Liver (tissue), 9 donors: Measurements from ENCODE around the gene KRTAP10-7. TPM values are rescaled to one million over a fixed set of nuclear protein-coding genes. Genes with fewer than 3 reads are reported as not detected.

ENCODE experiments used
- DNase-seq: peaks from one replicate; pipeline ENCODE4 v3.0.0-alpha.2; 2017; ENCODE audit warnings: low spot score
- H3K27ac ChIP-seq, 2 donors: one replicate each; pipeline ENCODE4 v1.7.0; 2013; ENCODE audit warnings: inconsistent platforms in 2 of 2, low read length in 2 of 2, control low read depth in 1 of 2, low read depth in 1 of 2, mild to moderate bottlenecking in 1 of 2
- H3K27me3 ChIP-seq, 4 donors: one replicate each; pipeline versions ENCODE4 v1.6.1 to v1.7.0; 2013; ENCODE audit warnings: low read length in 3 of 4, inconsistent platforms in 1 of 4, mild to moderate bottlenecking in 1 of 4, moderate library complexity in 1 of 4; ENCODE audit not compliant: control insufficient read depth in 4 of 4, insufficient read depth in 4 of 4
- H3K36me3 ChIP-seq, 4 donors: one replicate each; pipeline versions ENCODE4 v1.6.1 to v1.7.0; 2013; ENCODE audit warnings: low read length in 3 of 4, mild to moderate bottlenecking in 3 of 4, low read depth in 1 of 4, moderate library complexity in 1 of 4; ENCODE audit not compliant: control insufficient read depth in 4 of 4, insufficient read depth in 3 of 4
- H3K4me1 ChIP-seq, 4 donors: one replicate each; pipeline versions ENCODE4 v1.6.1 to v1.7.0; 2013; ENCODE audit warnings: low read length in 3 of 4, mild to moderate bottlenecking in 3 of 4, moderate library complexity in 1 of 4; ENCODE audit not compliant: control insufficient read depth in 4 of 4, insufficient read depth in 4 of 4
- H3K4me3 ChIP-seq, 3 donors: one replicate each; pipeline versions ENCODE4 v1.6.1 to v1.7.0; 2013; ENCODE audit warnings: low read length in 3 of 3, control low read depth in 1 of 3, low read depth in 1 of 3, mild to moderate bottlenecking in 1 of 3
- H3K9ac ChIP-seq, 2 donors: one replicate each; pipeline ENCODE4 v1.7.0; 2013; ENCODE audit warnings: low read length in 2 of 2, mild to moderate bottlenecking in 2 of 2, moderate library complexity in 2 of 2, control low read depth in 1 of 2, low read depth in 1 of 2
- H3K9me3 ChIP-seq, 4 donors: one replicate each; pipeline versions ENCODE4 v1.6.1 to v1.7.0; 2013; ENCODE audit warnings: low read length in 3 of 4; ENCODE audit not compliant: control insufficient read depth in 4 of 4
- ATF3 ChIP-seq: IDR thresholded peaks from 2 replicates; pipeline ENCODE4 v1.6.1; 2016; ENCODE audit warnings: antibody characterized with exemption
- CTCF ChIP-seq: fragments of 150-350 bp; IDR thresholded peaks from 2 replicates; pipeline ENCODE4 v1.5.1; 2017; ENCODE audit warnings: improper control_type of control experiment, low read depth, low read length; ENCODE audit not compliant: missing input control
- GABPA ChIP-seq, 2 donors: IDR thresholded peaks in 1 of 2; conservative IDR thresholded peaks in 1 of 2; 2 replicates each; pipeline ENCODE4 v1.6.1; 2016; ENCODE audit warnings: antibody characterized with exemption in 2 of 2, mild to moderate bottlenecking in 1 of 2, moderate library complexity in 1 of 2
- MAX ChIP-seq: IDR thresholded peaks from 2 replicates; pipeline ENCODE4 v1.6.1; 2016; ENCODE audit warnings: antibody characterized with exemption
- NR2F2 ChIP-seq: IDR thresholded peaks from 2 replicates; pipeline ENCODE4 v1.6.1; 2016; ENCODE audit warnings: antibody characterized with exemption
- REST ChIP-seq: IDR thresholded peaks from 2 replicates; pipeline ENCODE4 v1.6.1; 2016; ENCODE audit warnings: antibody characterized with exemption, mild to moderate bottlenecking
- YY1 ChIP-seq: IDR thresholded peaks from 2 replicates; pipeline ENCODE4 v1.6.1; 2016; ENCODE audit warnings: antibody characterized with exemption, mild to moderate bottlenecking
- ZBTB33 ChIP-seq: IDR thresholded peaks from 2 replicates; pipeline ENCODE4 v1.6.1; 2016; ENCODE audit warnings: antibody characterized with exemption
- WGBS: extraction: QIAGEN DNeasy Blood & Tissue Kit; methylation state at CpG from one replicate; pipeline ENCODE4 v1.1.7; 2013; 5-methylcytosine and 5-hydroxymethylcytosine counted together
- polyA plus RNA-seq, 2 donors: library from polyadenylated mRNA; stranded (reverse) in 1 of 2; unstranded in 1 of 2; fragments of 200-250 nt in 1 of 2; fragments of >200 nt in 1 of 2; fragmentation: Nextera tagmentation in 1 of 2; extraction: Ambion mirVana in 1 of 2; gene quantifications; one replicate each; pipeline versions ENCODE4 v1.2.1 to v1.2.3, GENCODE V29; 2013 to 2015
- total RNA-seq, 2 donors: library from RNA; depleted of rRNA; stranded (reverse); fragments of >200 nt; gene quantifications; one replicate each; pipeline ENCODE4 v1.2.3, GENCODE V29; 2014
- donor health status: healthy.
- donor health status: healthy.
- donor health status: healthy.
- donor health status: healthy.
- donor health status: healthy.

The KRTAP10-7 gene
- total and polyA plus RNA-seq, 4 donors: not detected

- Histone ChIP-seq H3K9ac (no peak overlapping the region), H3K27ac (no peak overlapping the region), H3K9me3 (peaks cover 0 to 7% (median 5%) of the 10 kb centered on the region in 4 donors), H3K36me3 (no peaks in the 10 kb centered on the region), H3K4me1 (no peaks in the 10 kb centered on the region), H3K4me3 (no peak overlapping the region), H3K27me3 (no peaks in the 10 kb centered on the region)
- TF ChIP-seq NR2F2: no peak
- TF ChIP-seq YY1: no peak
- TF ChIP-seq REST: no peak
- TF ChIP-seq CTCF: no peak
- 54% methylated on average over 17 of the region's 17 CpGs for WGBS
- peak; percentile 28 for DNase-seq
Measured at GRCh38 chr21:44603109-44603875, 2.9 kb downstream of the KRTAP10-7 start.

GRCh38 chr21:44603911-44604310 lies 3.5 kb downstream of the KRTAP10-7 start:
- H3K4me3 ChIP-seq: no peak overlapping the region
- WGBS: 87% methylated on average over 8 of the region's 8 CpGs
- H3K36me3 ChIP-seq: no peaks in the 10 kb centered on the region
- H3K27me3 ChIP-seq: no peaks in the 10 kb centered on the region
- H3K4me1 ChIP-seq: no peaks in the 10 kb centered on the region
- no peak overlapping the region for H3K27ac ChIP-seq
- H3K9ac ChIP-seq: no peak overlapping the region
- DNase-seq: peak; percentile 16
- TF ChIP-seq GABPA (IDR thresholded peaks at IDR 0.05 in 1 of 2, conservative IDR thresholded peaks at IDR 0.05 in 1 of 2) (no peak), ATF3 (no peak), ZBTB33 (no peak)
- H3K9me3 ChIP-seq: peaks cover 0 to 7% (median 5%) of the 10 kb centered on the region in 4 donors

- H3K4me1 ChIP-seq: no peaks in the 10 kb centered on the region
- H3K9me3 ChIP-seq: peaks cover 1 to 16% (median 5%) of the 10 kb centered on the region in 4 donors
- H3K36me3 ChIP-seq: no peaks in the 10 kb centered on the region
- TF ChIP-seq MAX (no peak), GABPA (IDR thresholded peaks at IDR 0.05 in 1 of 2, conservative IDR thresholded peaks at IDR 0.05 in 1 of 2) (no peak)
- no peak overlapping the region for H3K9ac ChIP-seq
- no peaks in the 10 kb centered on the region for H3K27me3 ChIP-seq
- WGBS: 75% methylated on average over 4 of the region's 4 CpGs
- DNase-seq: peak; percentile 2
- H3K27ac ChIP-seq: no peak overlapping the region
- H3K4me3 ChIP-seq: no peak overlapping the region
Measured at GRCh38 chr21:44606495-44606894, 6.1 kb downstream of the KRTAP10-7 start.
